H9 (cell line): ENCODE results near the gene ELAPOR1. TPM values are rescaled to one million over a fixed set of nuclear protein-coding genes. Genes with fewer than 3 reads are reported as not detected.

Source experiments
- DNase-seq: peaks from one replicate; pipeline ENCODE4 v3.0.0-alpha.2; 2017
- H2AFZ ChIP-seq: one replicate; pipeline ENCODE4 v1.6.1; 2013; ENCODE audit warnings: mild to moderate bottlenecking, low read length, control low read depth, moderate library complexity
- H2AK5ac ChIP-seq: 2 replicates; pipeline ENCODE4 v1.6.1; 2013; ENCODE audit warnings: low read length, control low read depth, mixed read lengths; ENCODE audit not compliant: insufficient read length
- H2BK120ac ChIP-seq: one replicate; pipeline ENCODE4 v1.6.1; 2013; ENCODE audit warnings: low read depth, mild to moderate bottlenecking, low read length, control low read depth, inconsistent platforms; ENCODE audit not compliant: poor library complexity, severe bottlenecking
- H2BK12ac ChIP-seq: 2 replicates; pipeline ENCODE4 v1.6.1; 2013; ENCODE audit warnings: low read length, control low read depth, mixed read lengths, low read depth; ENCODE audit not compliant: insufficient read length
- H2BK15ac ChIP-seq: 2 replicates; pipeline ENCODE4 v1.6.1; 2013; ENCODE audit warnings: low read depth, low read length, control low read depth
- H2BK20ac ChIP-seq: one replicate; pipeline ENCODE4 v1.6.1; 2013; ENCODE audit warnings: low read depth, mild to moderate bottlenecking, low read length, control low read depth, inconsistent platforms; ENCODE audit not compliant: poor library complexity, severe bottlenecking
- H2BK5ac ChIP-seq: 2 replicates; pipeline ENCODE4 v1.6.1; 2013; ENCODE audit warnings: low read length, control low read depth, mixed read lengths; ENCODE audit not compliant: insufficient read length
- H3K14ac ChIP-seq: 2 replicates; pipeline ENCODE4 v1.6.1; 2013; ENCODE audit warnings: low read length, control low read depth; ENCODE audit not compliant: insufficient read depth
- H3K18ac ChIP-seq: 2 replicates; pipeline ENCODE4 v1.6.1; 2013; ENCODE audit warnings: low read depth, mild to moderate bottlenecking, mixed read lengths, low read length, control low read depth; ENCODE audit not compliant: insufficient read length
- H3K23ac ChIP-seq: 2 replicates; pipeline ENCODE4 v1.6.1; 2013; ENCODE audit warnings: low read length, control low read depth, mixed read lengths, low read depth; ENCODE audit not compliant: insufficient read length
- H3K23me2 ChIP-seq: 2 replicates; pipeline ENCODE4 v1.6.1; 2013; ENCODE audit warnings: low read depth, mild to moderate bottlenecking, mixed read lengths, low read length, control low read depth; ENCODE audit not compliant: insufficient read length, poor library complexity, severe bottlenecking
- H3K27ac ChIP-seq: 2 replicates; pipeline ENCODE4 v1.5.1; 2013; ENCODE audit warnings: low read length, control low read depth, mixed read lengths, low read depth; ENCODE audit not compliant: insufficient read length
- H3K27me3 ChIP-seq: 2 replicates; pipeline ENCODE4 v1.6.1; 2013; ENCODE audit warnings: low read length, control low read depth, inconsistent platforms; ENCODE audit not compliant: insufficient read depth
- H3K4ac ChIP-seq: 2 replicates; pipeline ENCODE4 v1.6.1; 2013; ENCODE audit warnings: low read depth, mild to moderate bottlenecking, control low read depth, inconsistent platforms, low read length, moderate library complexity
- H3K4me1 ChIP-seq: 2 replicates; pipeline ENCODE4 v1.6.1; 2013; ENCODE audit warnings: low read length, control low read depth, inconsistent platforms; ENCODE audit not compliant: insufficient read depth
- H3K4me2 ChIP-seq: 2 replicates; pipeline ENCODE4 v1.6.1; 2013; ENCODE audit warnings: low read length, control low read depth, mixed read lengths; ENCODE audit not compliant: insufficient read length, insufficient read depth
- H3K56ac ChIP-seq: 2 replicates; pipeline ENCODE4 v1.6.1; 2013; ENCODE audit warnings: low read depth, mild to moderate bottlenecking, mixed read lengths, low read length, control low read depth; ENCODE audit not compliant: insufficient read length
- H3K79me1 ChIP-seq: 2 replicates; pipeline ENCODE4 v1.6.1; 2013; ENCODE audit warnings: low read depth, mild to moderate bottlenecking, moderate library complexity, low read length, control low read depth, inconsistent platforms; ENCODE audit not compliant: insufficient read depth, poor library complexity, severe bottlenecking
- H3K79me2 ChIP-seq: 2 replicates; pipeline ENCODE4 v1.6.1; 2013; ENCODE audit warnings: low read length, control low read depth, inconsistent platforms; ENCODE audit not compliant: insufficient read depth
- H3K9ac ChIP-seq: 2 replicates; pipeline ENCODE4 v1.6.1; 2013; ENCODE audit warnings: low read length, control low read depth, mixed read lengths; ENCODE audit not compliant: insufficient read length; ENCODE audit errors: extremely low read depth
- H3K9me3 ChIP-seq: one replicate; pipeline ENCODE4 v1.6.1; 2013; ENCODE audit warnings: low read depth, low read length, inconsistent platforms; ENCODE audit not compliant: control insufficient read depth
- H3T11ph ChIP-seq: one replicate; pipeline ENCODE4 v1.6.1; 2013; ENCODE audit warnings: mild to moderate bottlenecking, low read length, control low read depth, inconsistent platforms
- H4K20me1 ChIP-seq: one replicate; pipeline ENCODE4 v1.6.1; 2013; ENCODE audit not compliant: control insufficient read depth, insufficient read length, insufficient read depth
- H4K5ac ChIP-seq: 2 replicates; pipeline ENCODE4 v1.6.1; 2013; ENCODE audit warnings: low read depth, mild to moderate bottlenecking, mixed read lengths, low read length, control low read depth; ENCODE audit not compliant: insufficient read length
- H4K8ac ChIP-seq: replicated peaks from 2 replicates; pipeline ENCODE4 v1.6.1; 2013; ENCODE audit warnings: low read length, control low read depth, mixed read lengths, low read depth; ENCODE audit not compliant: insufficient read length
- H4K91ac ChIP-seq: 2 replicates; pipeline ENCODE4 v1.6.1; 2013; ENCODE audit warnings: low read depth, mild to moderate bottlenecking, moderate library complexity, mixed read lengths, low read length, control low read depth; ENCODE audit not compliant: insufficient read length
- H3K27ac Mint-ChIP-seq, 3 experiments: 2 replicates in 2 of 3; 3 replicates in 1 of 3; pipeline ENCODE4 v1.8.0; 2020 to 2021; ENCODE audit warnings: mixed read lengths in 3 of 3, mild to moderate bottlenecking in 1 of 3, moderate library complexity in 1 of 3
- H3K27me3 Mint-ChIP-seq: 2 replicates; pipeline ENCODE4 v1.8.0; 2021; ENCODE audit warnings: low read depth, mild to moderate bottlenecking, moderate library complexity, mixed read lengths
- H3K36me3 Mint-ChIP-seq, 3 experiments: 2 replicates in 2 of 3; 3 replicates in 1 of 3; pipeline ENCODE4 v1.8.0; 2020 to 2021; ENCODE audit warnings: low read depth in 3 of 3, mixed read lengths in 3 of 3; ENCODE audit not compliant: insufficient read depth in 1 of 3
- H3K4me1 Mint-ChIP-seq, 2 experiments: 2 replicates each; pipeline ENCODE4 v1.8.0; 2020; ENCODE audit warnings: mixed read lengths in 2 of 2
- H3K4me3 Mint-ChIP-seq, 2 experiments: 2 replicates in 1 of 2; 3 replicates in 1 of 2; pipeline ENCODE4 v1.8.0; 2020 to 2021; ENCODE audit warnings: mild to moderate bottlenecking in 2 of 2, mixed read lengths in 2 of 2, moderate library complexity in 1 of 2
- H3K9me3 Mint-ChIP-seq, 2 experiments: 2 replicates in 1 of 2; 3 replicates in 1 of 2; pipeline ENCODE4 v1.8.0; 2020; ENCODE audit warnings: mild to moderate bottlenecking in 2 of 2, mixed read lengths in 2 of 2, moderate library complexity in 1 of 2
- CTCF ChIP-seq: fragments of 200-600 bp; sonication (generic); conservative IDR thresholded peaks from 3 replicates; pipeline ENCODE4 v1.8.0; 2021; ENCODE audit warnings: antibody characterized with exemption, mild to moderate bottlenecking
- WGBS: extraction: QIAGEN DNeasy Blood & Tissue Kit; methylation state at CpG from one replicate; pipeline ENCODE4 v1.1.7; 2013; ENCODE audit warnings: missing lambda C conversion rate, low lambda C conversion rate, mixed read lengths; ENCODE audit not compliant: insufficient read length; ENCODE audit errors: extremely low coverage; 5-methylcytosine and 5-hydroxymethylcytosine counted together
- total RNA-seq: library from RNA; stranded (reverse); gene quantifications from 2 replicates; pipeline ENCODE4 v1.2.1, GENCODE V29; 2021

The ELAPOR1 gene
- total RNA-seq, 1 experiment from 2014 or later = 0.55 TPM

GRCh38 chr1:109120356-109120755, 6.4 kb downstream of the ELAPOR1 start:
- no peak for DNase-seq
- Histone ChIP-seq H3K79me2 (no peaks in the 10 kb centered on the region), H3T11ph (no peak overlapping the region), H2BK120ac (no peak overlapping the region), H3K18ac (no peak overlapping the region), H2BK5ac (no peak overlapping the region), H3K56ac (no peak overlapping the region), H4K20me1 (no peaks in the 10 kb centered on the region), H3K23me2 (no peaks in the 10 kb centered on the region), H3K27me3 (peaks cover 2% of the 10 kb centered on the region; the same call in 1 of the 2 replicates), H3K23ac (no peak overlapping the region), H2AFZ (no peak overlapping the region), H4K8ac (no peak overlapping the region), H2AK5ac (no peak overlapping the region), H2BK15ac (no peak overlapping the region), H2BK12ac (no peak overlapping the region), H3K27ac (no peak overlapping the region), H3K14ac (no peak overlapping the region), H3K4me1 (no peaks in the 10 kb centered on the region), H3K9ac (no peak overlapping the region), H2BK20ac (no peak overlapping the region), H3K9me3 (no peaks in the 10 kb centered on the region), H4K5ac (no peak overlapping the region), H3K4ac (no peak overlapping the region), H3K79me1 (no peaks in the 10 kb centered on the region), H3K4me2 (no peak overlapping the region), H4K91ac (no peak overlapping the region)
- Mint-ChIP-seq H3K27ac (no peak overlapping the region), H3K27me3 (peaks cover 27% of the 10 kb centered on the region), H3K4me1 (no peaks in the 10 kb centered on the region), H3K9me3 (no peaks in the 10 kb centered on the region; a peak in 1 of 5 replicates), H3K4me3 (no peak overlapping the region), H3K36me3 (no peaks in the 10 kb centered on the region)
- no peak for TF ChIP-seq CTCF
- WGBS = no CpG with 5 or more reads among the region's 5 CpGs
